ENCODE measurements around the gene TIMM29.
A peak's percentile ranks its signal among the peaks of the same experiment; 100 is the strongest.
"Not testable (repeated sequence)": the region's sequence is repeated elsewhere in the genome, so short reads cannot be mapped to it uniquely, and the experiment has no call there.

Gene TIMM29

GRCh38 chr19:10943412-10943811 lies 14.8 kb downstream of the TIMM29 start:
- not testable (repeated sequence) for DNase-seq (ENCODE audit: low read depth in 3 of 3)

- no peak for DNase-seq (ENCODE audit: low read depth in 3 of 3)
These were observed 16.7 kb downstream of the TIMM29 start for GRCh38 chr19:10945264-10945663.

GRCh38 chr19:10946958-10947657 lies 18.5 kb downstream of the TIMM29 start:
- no peak for DNase-seq (ENCODE audit: low read depth in 3 of 3)

- DNase-seq (ENCODE audit: low read depth in 3 of 3), result no peak
These were observed 24.2 kb downstream of the TIMM29 start for GRCh38 chr19:10952809-10953208.

GRCh38 chr19:10959277-10959968 lies 30.8 kb downstream of the TIMM29 start:
- not testable (repeated sequence) for DNase-seq (ENCODE audit: low read depth in 3 of 3)

- DNase-seq (ENCODE audit: low read depth in 3 of 3), result peak; percentile 96 to 98 (median 96)
These were observed 31.9 kb downstream of the TIMM29 start, which contains the start of gene SMARCA4 for GRCh38 chr19:10960314-10961072. SMARCA4 (plus strand) TSS chr19:10961030; CDS start chr19:10984152, 23,122 bp downstream.

GRCh38 chr19:10961073-10961860 lies 32.7 kb downstream of the TIMM29 start:
- no peak for DNase-seq (ENCODE audit: low read depth in 3 of 3)

- DNase-seq (ENCODE audit: low read depth in 3 of 3), result no peak
These were observed 34.3 kb downstream of the TIMM29 start for GRCh38 chr19:10962863-10963262.

- no peak for DNase-seq (ENCODE audit: low read depth in 3 of 3)
These were observed 35.3 kb downstream of the TIMM29 start for GRCh38 chr19:10963865-10964264.

- DNase-seq (ENCODE audit: low read depth in 3 of 3), result no peak
These were observed 36.3 kb downstream of the TIMM29 start for GRCh38 chr19:10964903-10965302.

GRCh38 chr19:10965398-10965797 lies 36.8 kb downstream of the TIMM29 start:
- no peak for DNase-seq (ENCODE audit: low read depth in 3 of 3)

- DNase-seq (ENCODE audit: low read depth in 3 of 3), result no peak
These were observed 38.2 kb downstream of the TIMM29 start for GRCh38 chr19:10966809-10967208.

- DNase-seq (ENCODE audit: low read depth in 3 of 3), result no peak
These were observed 40.0 kb downstream of the TIMM29 start for GRCh38 chr19:10968527-10969135.

GRCh38 chr19:10971107-10971726 lies 42.6 kb downstream of the TIMM29 start:
- no peak for DNase-seq (ENCODE audit: low read depth in 3 of 3)

- no peak for DNase-seq (ENCODE audit: low read depth in 3 of 3)
These were observed 46.9 kb downstream of the TIMM29 start for GRCh38 chr19:10975374-10976130.

GRCh38 chr19:10976131-10976892 lies 47.7 kb downstream of the TIMM29 start:
- no peak for DNase-seq (ENCODE audit: low read depth in 3 of 3)

GRCh38 chr19:10977742-10978092 lies 49.1 kb downstream of the TIMM29 start:
- no peak for DNase-seq (ENCODE audit: low read depth in 3 of 3)
